Eye (tissue), 1 donor: Measurements from ENCODE around the gene NCOA3.
"Not testable (repeated sequence)": the region's sequence is repeated elsewhere in the genome, so short reads cannot be mapped to it uniquely, and the experiment has no call there.

Source experiments
- DNase-seq: peaks from one replicate; pipeline ENCODE4 v3.0.0-alpha.2; 2015

NCOA3 gene

GRCh38 chr20:47571426-47571825 is 69.7 kb downstream of the NCOA3 start:
- no peak for DNase-seq

DNA sequence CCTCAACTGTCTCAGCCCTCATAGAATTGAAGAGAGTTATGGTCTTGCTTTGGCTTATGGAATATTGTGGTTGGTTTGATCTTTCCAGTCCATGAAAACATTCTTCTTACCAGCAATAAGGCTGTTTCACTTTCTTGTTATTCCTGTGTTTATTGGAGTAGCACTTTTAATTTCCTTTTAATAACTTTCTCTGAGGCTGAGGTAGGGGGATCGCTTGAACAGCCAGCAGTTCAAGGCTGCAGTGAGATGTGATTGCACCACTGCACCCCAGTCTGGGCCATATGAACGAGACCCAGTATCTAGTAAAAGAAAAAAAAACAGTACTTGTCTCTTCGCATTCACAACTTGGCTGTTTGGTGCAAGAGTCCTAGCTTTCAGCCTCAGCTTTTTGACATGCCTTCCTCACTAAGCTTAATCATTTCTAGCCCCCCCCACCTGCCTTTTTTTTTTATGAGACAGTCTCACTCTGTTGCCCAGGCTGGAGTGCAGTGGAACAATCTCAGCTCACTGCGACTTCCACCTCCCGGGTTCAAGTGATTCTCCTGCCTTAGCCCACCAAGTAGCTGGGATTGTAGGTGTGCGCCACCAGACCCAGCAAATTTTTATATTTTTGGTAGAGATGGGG is 70.5 kb downstream of the NCOA3 start:
- DNase-seq = no peak

GRCh38 chr20:47573559-47573958 is 71.9 kb downstream of the NCOA3 start:
- DNase-seq = no peak

GRCh38 chr20:47574616-47575364 is 73.1 kb downstream of the NCOA3 start:
- DNase-seq = peak; percentile 71

DNA sequence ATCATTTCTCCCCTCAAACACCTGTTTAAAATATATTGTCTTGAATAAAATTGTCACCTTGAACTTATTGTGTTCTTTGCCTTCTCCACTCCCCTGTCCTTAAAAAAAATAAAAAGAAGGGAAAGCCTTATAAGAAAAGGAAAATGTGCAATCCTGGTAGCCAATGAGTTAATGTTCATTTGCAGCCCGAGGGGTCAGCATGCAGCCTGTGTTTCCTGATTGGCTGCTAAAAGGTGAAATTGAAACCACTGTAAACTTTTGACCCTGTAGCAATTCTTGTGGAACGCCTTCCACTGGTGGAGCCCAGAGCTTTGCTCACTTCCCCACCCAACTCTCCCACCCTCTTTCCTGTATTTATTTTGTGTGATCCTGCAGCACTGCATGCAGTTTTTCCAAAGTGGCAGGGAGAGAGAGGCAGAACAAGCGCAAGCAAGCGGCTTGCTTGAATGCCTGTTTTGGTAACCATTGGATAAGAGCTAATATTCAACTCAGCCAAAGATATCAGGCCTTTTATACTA is 74.9 kb downstream of the NCOA3 start:
- peak; percentile 92 for DNase-seq

- DNase-seq = peak; percentile 37
Observed at GRCh38 chr20:47577314-47577713, 75.6 kb downstream of the NCOA3 start.

- no peak for DNase-seq
Observed at GRCh38 chr20:47578543-47578942, 76.9 kb downstream of the NCOA3 start.

GRCh38 chr20:47580686-47581085 is 79.0 kb downstream of the NCOA3 start:
- DNase-seq = not testable (repeated sequence)

GRCh38 chr20:47581090-47581489 is 79.4 kb downstream of the NCOA3 start:
- no peak for DNase-seq

DNA sequence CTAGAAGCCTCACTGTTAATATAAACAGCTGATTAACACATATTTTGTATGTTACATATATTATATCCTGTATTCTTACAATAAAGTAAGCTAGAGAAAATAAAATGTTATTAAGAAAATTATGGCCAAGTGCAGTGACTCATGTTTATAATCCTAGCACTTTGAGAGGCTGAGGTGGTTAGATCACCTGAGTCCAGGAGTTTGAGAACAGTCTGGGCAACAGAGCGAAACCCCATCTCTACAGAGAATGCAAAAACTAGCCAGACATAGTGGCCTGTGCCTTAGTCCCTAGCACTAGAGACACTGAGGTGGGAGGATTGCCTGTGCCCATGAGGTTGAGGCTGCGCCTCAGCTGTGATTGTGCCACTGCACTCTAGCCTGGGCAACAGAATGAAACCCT is 81.9 kb downstream of the NCOA3 start:
- no peak for DNase-seq

- no peak for DNase-seq
Observed at GRCh38 chr20:47585087-47585747, 83.5 kb downstream of the NCOA3 start.

- peak; percentile 34 for DNase-seq
Observed at GRCh38 chr20:47586649-47587294, 85.1 kb downstream of the NCOA3 start.

DNA sequence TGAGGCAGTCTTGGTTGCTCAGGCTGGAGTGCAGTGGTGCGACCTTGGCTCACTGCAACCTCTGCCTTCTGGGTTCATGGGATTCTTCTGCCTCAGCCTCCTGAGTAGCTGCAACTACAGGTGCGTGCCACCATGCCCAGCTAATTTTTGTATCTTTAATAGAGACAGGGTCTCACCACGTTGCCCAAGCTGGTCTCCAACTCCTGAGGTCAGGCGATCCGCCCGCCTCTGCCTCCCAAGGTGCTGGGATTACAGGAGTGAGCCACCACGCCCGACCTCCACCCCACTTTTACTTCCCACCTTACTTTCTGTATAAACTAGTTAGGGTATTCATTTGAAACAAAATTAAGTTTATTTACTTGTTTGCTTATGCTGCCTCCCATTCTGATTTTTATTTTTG is 86.5 kb downstream of the NCOA3 start:
- no peak for DNase-seq

- DNase-seq = no peak
Observed at GRCh38 chr20:47591231-47591630, 89.5 kb downstream of the NCOA3 start.

- no peak for DNase-seq
Observed at GRCh38 chr20:47594157-47594556, 92.5 kb downstream of the NCOA3 start.

- not testable (repeated sequence) for DNase-seq
Observed at GRCh38 chr20:47595138-47595537, 93.5 kb downstream of the NCOA3 start.

GRCh38 chr20:47596003-47596571 is 94.4 kb downstream of the NCOA3 start:
- DNase-seq = no peak

DNA sequence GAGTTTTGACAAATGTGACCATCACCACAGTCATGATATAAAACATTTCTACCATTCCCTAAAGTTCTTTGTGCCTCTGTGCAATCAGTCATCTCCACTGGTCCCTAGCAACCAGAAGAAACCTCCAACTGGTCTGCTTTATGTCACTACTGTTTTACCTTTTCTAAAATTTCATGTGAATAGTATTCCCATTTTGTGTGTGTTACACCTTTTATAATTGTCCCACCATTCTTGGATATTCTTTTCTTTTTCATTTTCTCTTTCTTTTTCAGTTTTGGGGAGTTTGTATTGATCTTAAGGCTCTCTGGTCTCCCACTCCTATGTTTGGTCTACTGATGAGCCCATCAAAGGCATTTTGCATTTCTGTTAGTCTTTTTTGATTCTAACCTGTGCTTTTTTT is 95.4 kb downstream of the NCOA3 start:
- no peak for DNase-seq

GRCh38 chr20:47598911-47599744 is 97.4 kb downstream of the NCOA3 start:
- DNase-seq = no peak

DNA sequence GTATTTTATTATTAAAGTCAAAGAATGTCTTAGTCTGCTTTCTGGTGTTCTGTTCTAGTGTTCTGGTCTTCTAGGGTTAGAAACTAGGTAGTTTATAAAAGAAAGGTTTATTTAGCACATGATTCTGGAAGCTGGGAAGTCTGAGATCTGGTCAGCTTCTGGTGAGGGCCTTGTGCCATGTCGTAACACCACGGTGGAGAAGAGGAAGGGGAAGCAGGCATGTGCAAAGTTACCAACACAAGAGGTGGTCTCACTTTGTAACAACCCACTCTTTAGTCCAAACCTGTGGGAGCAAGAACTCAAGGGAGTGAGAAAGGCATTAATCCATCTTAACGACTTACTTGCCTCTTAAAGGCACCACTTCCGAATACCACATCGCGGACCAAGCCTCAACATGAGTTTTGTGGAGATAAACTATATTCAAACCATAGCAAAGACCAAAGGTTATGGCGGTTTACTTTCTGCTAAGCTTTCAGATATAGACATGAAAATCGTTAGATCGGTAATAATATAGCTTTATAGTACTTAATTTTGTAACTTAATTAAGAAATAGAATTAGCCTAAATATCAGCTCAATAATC is 99.4 kb downstream of the NCOA3 start:
- no peak for DNase-seq

GRCh38 chr20:47603260-47603659 is 101.6 kb downstream of the NCOA3 start:
- DNase-seq = no peak
